ENCODE results near the gene BBX. TPM values are rescaled to one million over a fixed set of nuclear protein-coding genes. Genes with fewer than 3 reads are reported as not detected.

The BBX gene
- total and polyA plus RNA-seq, 2 of the 4 experiments (the other 2 are of a cell fraction): 13.6 to 107 TPM

GRCh38 chr3:107621465-107621864 is 98.7 kb downstream of the BBX start:
- H3K36me3 ChIP-seq (ENCODE audit: control insufficient read depth, insufficient read depth, low read length): no peaks in the 10 kb centered on the region
- TF ChIP-seq RFX5 (IDR thresholded peaks at IDR 0.05; ENCODE audit: low read depth, low read length) (no peak), POLR2A (IDR thresholded peaks at IDR 0.05; ENCODE audit: low read depth, low read length) (no peak), FOS (IDR thresholded peaks at IDR 0.05; ENCODE audit: low read depth, low read length) (no peak), RCOR1 (IDR thresholded peaks at IDR 0.05; ENCODE audit: insufficient replicate concordance, low read length) (no peak), NFE2L2 (IDR thresholded peaks at IDR 0.05; ENCODE audit: low read depth, low read length) (no peak), CEBPB (IDR thresholded peaks at IDR 0.05; ENCODE audit: low read depth, low read length) (no peak), CHD1 (IDR thresholded peaks at IDR 0.05; ENCODE audit: low read depth, low read length) (no peak), USF2 (IDR thresholded peaks at IDR 0.05; ENCODE audit: low read depth, low read length) (no peak), MAZ (IDR thresholded peaks at IDR 0.05; ENCODE audit: borderline replicate concordance, low read depth, low read length) (no peak), RAD21 (IDR thresholded peaks at IDR 0.05; ENCODE audit: low read length) (no peak), MXI1 (IDR thresholded peaks at IDR 0.05; ENCODE audit: borderline replicate concordance, low read depth, low read length) (no peak), MAFK (IDR thresholded peaks at IDR 0.05; ENCODE audit: low read depth, low read length) (no peak)
- TF ChIP-seq, protein P1, sequence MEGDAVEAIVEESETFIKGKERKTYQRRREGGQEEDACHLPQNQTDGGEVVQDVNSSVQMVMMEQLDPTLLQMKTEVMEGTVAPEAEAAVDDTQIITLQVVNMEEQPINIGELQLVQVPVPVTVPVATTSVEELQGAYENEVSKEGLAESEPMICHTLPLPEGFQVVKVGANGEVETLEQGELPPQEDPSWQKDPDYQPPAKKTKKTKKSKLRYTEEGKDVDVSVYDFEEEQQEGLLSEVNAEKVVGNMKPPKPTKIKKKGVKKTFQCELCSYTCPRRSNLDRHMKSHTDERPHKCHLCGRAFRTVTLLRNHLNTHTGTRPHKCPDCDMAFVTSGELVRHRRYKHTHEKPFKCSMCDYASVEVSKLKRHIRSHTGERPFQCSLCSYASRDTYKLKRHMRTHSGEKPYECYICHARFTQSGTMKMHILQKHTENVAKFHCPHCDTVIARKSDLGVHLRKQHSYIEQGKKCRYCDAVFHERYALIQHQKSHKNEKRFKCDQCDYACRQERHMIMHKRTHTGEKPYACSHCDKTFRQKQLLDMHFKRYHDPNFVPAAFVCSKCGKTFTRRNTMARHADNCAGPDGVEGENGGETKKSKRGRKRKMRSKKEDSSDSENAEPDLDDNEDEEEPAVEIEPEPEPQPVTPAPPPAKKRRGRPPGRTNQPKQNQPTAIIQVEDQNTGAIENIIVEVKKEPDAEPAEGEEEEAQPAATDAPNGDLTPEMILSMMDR (conservative IDR thresholded peaks at IDR 0.05; ENCODE audit: low read depth, low read length): no peak
- TF ChIP-seq, protein P2, sequence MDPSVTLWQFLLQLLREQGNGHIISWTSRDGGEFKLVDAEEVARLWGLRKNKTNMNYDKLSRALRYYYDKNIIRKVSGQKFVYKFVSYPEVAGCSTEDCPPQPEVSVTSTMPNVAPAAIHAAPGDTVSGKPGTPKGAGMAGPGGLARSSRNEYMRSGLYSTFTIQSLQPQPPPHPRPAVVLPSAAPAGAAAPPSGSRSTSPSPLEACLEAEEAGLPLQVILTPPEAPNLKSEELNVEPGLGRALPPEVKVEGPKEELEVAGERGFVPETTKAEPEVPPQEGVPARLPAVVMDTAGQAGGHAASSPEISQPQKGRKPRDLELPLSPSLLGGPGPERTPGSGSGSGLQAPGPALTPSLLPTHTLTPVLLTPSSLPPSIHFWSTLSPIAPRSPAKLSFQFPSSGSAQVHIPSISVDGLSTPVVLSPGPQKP (IDR thresholded peaks at IDR 0.05; ENCODE audit: borderline replicate concordance, low read depth, low read length): no peak
- H3K18ac ChIP-seq (ENCODE audit: low read depth, low read length): no peak overlapping the region
- no peak for ATAC-seq (ENCODE audit: low read depth)
- H2BK15ac ChIP-seq (ENCODE audit: low read depth, low read length): no peak overlapping the region
- no peak for DNase-seq
- H3K27me3 ChIP-seq (ENCODE audit: control insufficient read depth, insufficient read depth, low read length): no peaks in the 10 kb centered on the region
- BruUV-seq (replicated peaks): no TSS peak
- in situ Hi-C loops (cut with MboI; ENCODE audit: low sequenced_read_pairs) (no loop called here), intact Hi-C loops (cut with micrococcal nuclease) (no loop called here), dilution Hi-C loops (cut with HindIII; ENCODE audit: low sequenced_read_pairs, unreplicated experiment) (no loop called here)
- no peak overlapping the region for H3K14ac ChIP-seq (replicated peaks; ENCODE audit: low read depth, low read length)
- H3K23ac ChIP-seq (ENCODE audit: low read depth, low read length): no peak overlapping the region
- H2AK5ac ChIP-seq (ENCODE audit: low read depth, low read length): no peak overlapping the region
- H3K9ac ChIP-seq (ENCODE audit: low read depth, low read length): no peak overlapping the region
- H3K4me1 ChIP-seq (ENCODE audit: control insufficient read depth, insufficient read depth, low read length): no peaks in the 10 kb centered on the region
- H2AFZ ChIP-seq (replicated peaks; ENCODE audit: low read length, poor library complexity): no peak overlapping the region
- CTCF ChIA-PET: no interaction called here
- H2BK20ac ChIP-seq (ENCODE audit: low read depth, low read length): no peak overlapping the region
- no peak overlapping the region for H3K56ac ChIP-seq (ENCODE audit: extremely low read depth, insufficient read depth, low read length)
- H3K9me1 ChIP-seq (ENCODE audit: insufficient read depth, low read length): no peaks in the 10 kb centered on the region
- H2BK5ac ChIP-seq (ENCODE audit: low read depth, low read length, poor library complexity, severe bottlenecking): no peak overlapping the region
- peaks cover 7% of the 10 kb centered on the region; the same call in 1 of the 2 replicates for H4K20me1 ChIP-seq (ENCODE audit: insufficient read depth, low read length)
- H4K5ac ChIP-seq (ENCODE audit: low read depth, low read length): no peak overlapping the region
- no peak overlapping the region for H3K4me2 ChIP-seq (ENCODE audit: low read depth, low read length)
- H3K9me3 ChIP-seq (ENCODE audit: control insufficient read depth, insufficient read depth, low read length): no peaks in the 10 kb centered on the region
- H2AK9ac ChIP-seq (replicated peaks; ENCODE audit: low read depth, low read length, poor library complexity): no peak overlapping the region
- no peak overlapping the region for H4K91ac ChIP-seq (ENCODE audit: insufficient read depth, low read depth, low read length)
- peaks cover 13 to 28% of the 10 kb centered on the region in 2 experiments for H3K79me1 ChIP-seq (ENCODE audit: low read depth in 1 of 2, low read length in 2 of 2)
- POLR2A ChIA-PET (ENCODE audit: unreplicated experiment): no interaction called here
- no peak overlapping the region for H3K27ac ChIP-seq (ENCODE audit: insufficient read depth, low read length)
- no CpG with 5 or more reads among the region's 3 CpGs for WGBS, 2 experiments (ENCODE audit: extremely low coverage in 2 of 2, insufficient read length in 1 of 2)
- no peak overlapping the region for H3K4ac ChIP-seq (ENCODE audit: low read depth, low read length)
- no peak overlapping the region for H3K4me3 ChIP-seq (ENCODE audit: insufficient read depth, low read depth, low read length)
- H2BK120ac ChIP-seq (ENCODE audit: low read depth, low read length): no peak overlapping the region
- no peak overlapping the region for H4K8ac ChIP-seq (ENCODE audit: low read depth in 2 of 2, low read length in 2 of 2)

Data from IMR-90 (cell line).